Stimulated activated CD8-positive, alpha-beta memory T cell treated with anti-CD3 and anti-CD28 coated beads, Interleukin-15, amount 100 ng/mL, for 4 hours (primary cell): ENCODE data around the gene QRFP.

Experiments used
- DNase-seq, 2 donors: peaks; one replicate each; pipeline ENCODE4 v3.0.0-alpha.2; 2020; ENCODE audit warnings: low read depth in 2 of 2

The QRFP gene

GRCh38 chr9:130896233-130897014 lies at the start of gene QRFP:
Gene QRFP, minus strand, starts transcription at chr9:130896812. Its CDS starts 2,974 bp downstream, at chr9:130893838.
- no peak for DNase-seq

GRCh38 chr9:130945173-130945572 lies 48.6 kb upstream of the QRFP start:
- DNase-seq: no peak

- DNase-seq: no peak
Observed at GRCh38 chr9:130944510-130945058, 48.0 kb upstream of the QRFP start.

- DNase-seq: no peak
Observed at GRCh38 chr9:130943777-130944176, 47.2 kb upstream of the QRFP start.

GRCh38 chr9:130943221-130943620 lies 46.6 kb upstream of the QRFP start:
- DNase-seq: no peak

GRCh38 chr9:130942679-130943078 lies 46.1 kb upstream of the QRFP start:
- DNase-seq: no peak

- DNase-seq: no peak
Observed at GRCh38 chr9:130942084-130942483, 45.5 kb upstream of the QRFP start.

GRCh38 chr9:130940693-130941576 lies 44.3 kb upstream of the QRFP start:
- DNase-seq: peak; percentile 45 to 48

GRCh38 chr9:130940027-130940549 lies 43.5 kb upstream of the QRFP start:
- DNase-seq: no peak

- no peak for DNase-seq
Observed at GRCh38 chr9:130939405-130940026, 42.9 kb upstream of the QRFP start.

GRCh38 chr9:130938652-130939404 lies 42.2 kb upstream of the QRFP start, which contains the start of gene FIBCD1:
Gene FIBCD1, minus strand, starts transcription at chr9:130939247. Its CDS starts 640 bp downstream, at chr9:130938607.
- no peak for DNase-seq

GRCh38 chr9:130938184-130938651 lies 41.6 kb upstream of the QRFP start:
- DNase-seq: no peak

- DNase-seq: no peak
Observed at GRCh38 chr9:130937146-130938076, 40.8 kb upstream of the QRFP start.

GRCh38 chr9:130936285-130937117 lies 39.9 kb upstream of the QRFP start:
- DNase-seq: no peak

GRCh38 chr9:130935648-130936271 lies 39.1 kb upstream of the QRFP start:
- no peak for DNase-seq

GRCh38 chr9:130934702-130935647 lies 38.4 kb upstream of the QRFP start:
- DNase-seq: no peak

- DNase-seq: no peak
Observed at GRCh38 chr9:130934246-130934645, 37.6 kb upstream of the QRFP start.
